Adipose tissue (tissue), 3 donors: ENCODE results near the gene POU2F1. TPM values are rescaled to one million over a fixed set of nuclear protein-coding genes. Genes with fewer than 3 reads are reported as not detected.
A peak's percentile ranks its signal among the peaks of the same experiment; 100 is the strongest.

Experiments used
- H3K27ac ChIP-seq: one replicate; pipeline ENCODE4 v1.5.1; 2013; ENCODE audit warnings: low read depth, low read length
- WGBS, 3 donors: extraction: QIAGEN DNeasy Blood & Tissue Kit; methylation state at CpG; one replicate each; pipeline ENCODE4 v1.1.7; 2013; 5-methylcytosine and 5-hydroxymethylcytosine counted together
- polyA plus RNA-seq, 3 donors: library from polyadenylated mRNA; stranded (reverse); fragments of 200-250 nt; gene quantifications; one replicate each; pipeline ENCODE4 v1.2.3, GENCODE V29; 2013
- donor health status: healthy with polysubstance abuse.
- donor health status: Bipolar disorder and iron deficiency.
- donor health status: healthy.

The POU2F1 gene
- 1 to 10 TPM in 2 of 3 donors, under 1 TPM in 1; 0.97 to 1.8 (median 1.4) TPM for polyA plus RNA-seq

DNA sequence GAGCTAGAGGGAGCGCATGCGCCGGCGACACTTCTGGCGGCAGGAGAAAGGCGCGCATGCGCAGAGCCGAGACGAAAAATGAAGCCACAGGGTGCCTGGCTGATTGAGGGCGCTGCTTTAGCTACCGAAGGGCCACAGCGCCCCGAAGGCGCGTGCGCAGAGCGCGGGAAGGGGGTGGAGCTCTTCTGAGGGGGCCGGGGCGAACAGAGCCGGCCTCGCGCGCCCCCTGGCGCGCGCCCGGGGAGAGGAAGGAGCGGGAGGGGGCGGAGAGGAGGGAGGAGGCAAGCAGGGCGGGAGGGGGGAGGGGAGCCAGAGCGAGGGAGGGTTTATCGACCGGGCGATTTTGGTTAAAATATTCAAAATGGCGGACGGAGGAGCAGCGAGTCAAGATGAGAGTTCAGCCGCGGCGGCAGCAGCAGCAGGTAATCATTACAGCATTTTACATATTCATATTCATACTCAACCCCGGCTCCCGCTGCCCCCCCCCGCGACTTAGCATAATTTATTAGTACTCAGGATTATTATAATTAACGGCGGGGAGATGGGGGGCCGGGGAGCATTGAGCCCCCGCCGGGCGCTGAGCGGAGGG lies at the start of gene POU2F1:
Gene POU2F1, plus strand, starts transcription at position 350 of the 589 bp plus-strand sequence. Its CDS starts 12 bp downstream, at position 362.
- WGBS, 3 donors, result 0 to 1% (median 1%) methylated on average over 47 to 53 of the region's 53 CpGs
- peak within 1 kb of the TSS; percentile 58 for H3K27ac ChIP-seq

DNA sequence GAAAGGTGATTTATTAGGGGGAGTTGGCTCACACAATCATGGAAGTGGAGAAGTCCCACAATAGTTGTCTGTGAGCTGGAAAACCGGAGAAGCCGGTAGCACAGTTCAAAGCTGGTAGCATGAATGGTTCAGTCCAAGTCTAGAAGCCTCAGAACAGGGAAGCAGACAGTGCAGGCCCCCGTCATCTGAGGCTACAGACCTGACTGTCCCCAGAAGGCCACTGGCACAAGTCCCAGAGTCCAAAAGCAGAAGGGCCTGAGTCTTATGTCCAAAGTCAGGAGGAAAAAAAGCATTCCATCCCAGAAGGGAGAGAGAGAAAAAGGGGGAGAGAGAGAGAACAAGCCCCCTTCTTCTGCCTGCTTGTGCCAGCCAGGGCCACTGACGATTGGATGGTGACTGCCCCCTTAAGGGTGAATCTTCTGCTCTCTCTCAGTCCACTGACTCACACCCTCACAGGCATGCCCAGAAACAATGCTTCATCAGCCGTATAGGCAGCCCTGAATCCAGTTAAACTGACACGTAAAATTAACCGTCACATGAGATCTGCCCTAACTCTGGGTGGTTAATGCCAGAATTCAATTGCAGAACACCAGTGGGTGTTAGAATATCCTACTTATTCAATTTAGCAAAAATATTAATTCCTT lies 49.3 kb upstream of the POU2F1 start:
- H3K27ac ChIP-seq, result no peak overlapping the region
- WGBS, 3 donors, result 77 to 84% (median 83%) methylated on average over 7 of the region's 7 CpGs

DNA sequence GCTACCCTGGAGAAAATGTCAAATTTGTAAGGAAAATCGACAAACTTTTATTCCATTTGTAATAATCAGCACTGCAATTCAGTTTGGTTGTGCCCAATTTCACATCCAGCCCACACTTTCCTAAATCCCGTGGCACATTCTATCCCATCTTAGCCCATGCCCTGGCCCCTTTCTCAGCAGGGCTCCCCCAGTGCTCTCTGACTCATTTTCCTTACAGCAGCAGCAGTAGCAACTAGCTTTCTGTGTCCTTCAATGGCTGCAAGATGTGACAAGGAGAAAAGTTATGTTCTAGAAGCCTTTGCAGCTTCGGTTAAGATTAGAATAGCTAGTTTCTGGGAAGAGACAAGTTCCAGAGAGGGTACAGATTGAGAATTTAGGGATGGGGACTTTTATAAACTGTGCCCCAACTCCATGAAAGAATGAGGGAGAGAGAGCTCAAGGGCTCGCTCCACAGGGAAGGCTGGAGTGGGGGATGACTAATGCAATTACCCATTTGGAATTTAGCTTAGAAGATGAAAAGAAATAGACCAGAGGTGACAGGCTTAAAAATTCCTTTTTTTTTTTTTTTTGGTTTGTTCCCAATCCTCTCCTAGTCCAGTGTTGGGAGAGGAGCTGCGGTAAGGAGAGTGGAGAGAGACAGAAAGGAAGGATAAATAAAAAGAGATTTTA lies 47.0 kb upstream of the POU2F1 start:
- WGBS, 3 donors, result 68 to 71% (median 69%) methylated on average over 5 of the region's 5 CpGs
- H3K27ac ChIP-seq, result no peak overlapping the region

DNA sequence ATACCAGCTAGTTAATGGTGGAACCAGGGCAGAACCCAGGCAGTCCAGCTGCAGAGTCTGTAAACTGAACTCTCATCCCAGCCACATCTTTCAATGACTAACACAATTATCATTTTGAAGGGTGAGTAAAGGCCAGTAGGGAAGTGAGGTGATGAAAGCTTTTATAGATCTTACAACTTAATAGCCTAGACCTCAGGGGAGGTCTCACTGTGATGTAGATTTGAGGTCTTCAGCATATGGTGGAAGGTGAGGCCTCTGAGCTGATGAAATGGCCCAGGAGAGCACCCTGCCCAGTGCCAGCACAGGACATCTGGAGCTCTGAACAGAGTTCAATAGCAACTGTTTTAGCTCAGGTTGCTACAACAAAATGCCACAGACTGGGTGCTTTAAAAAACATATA lies 44.8 kb upstream of the POU2F1 start:
- no peak overlapping the region for H3K27ac ChIP-seq

DNA sequence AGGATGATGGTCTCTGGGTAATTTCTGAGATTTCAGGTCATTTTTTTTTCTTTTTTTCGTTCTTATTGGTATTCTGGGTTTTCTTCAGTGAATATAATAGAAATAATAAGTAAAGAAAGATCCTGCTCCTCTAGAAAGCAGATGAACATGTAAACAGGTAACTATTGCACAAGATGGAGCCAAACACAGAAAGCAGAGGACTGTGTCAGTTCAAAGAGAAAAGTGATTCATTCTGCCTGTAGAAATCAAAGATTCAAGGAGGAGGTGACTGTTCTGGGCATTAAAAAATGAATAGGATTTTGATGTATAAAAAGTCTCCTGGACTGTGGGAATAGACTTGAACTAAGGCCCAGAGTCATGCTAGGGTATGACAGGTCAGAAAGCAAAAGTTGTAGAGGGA lies 41.9 kb upstream of the POU2F1 start:
- WGBS, 3 donors, result 0% methylated on average over 1 of the region's 1 CpG
- no peak overlapping the region for H3K27ac ChIP-seq

DNA sequence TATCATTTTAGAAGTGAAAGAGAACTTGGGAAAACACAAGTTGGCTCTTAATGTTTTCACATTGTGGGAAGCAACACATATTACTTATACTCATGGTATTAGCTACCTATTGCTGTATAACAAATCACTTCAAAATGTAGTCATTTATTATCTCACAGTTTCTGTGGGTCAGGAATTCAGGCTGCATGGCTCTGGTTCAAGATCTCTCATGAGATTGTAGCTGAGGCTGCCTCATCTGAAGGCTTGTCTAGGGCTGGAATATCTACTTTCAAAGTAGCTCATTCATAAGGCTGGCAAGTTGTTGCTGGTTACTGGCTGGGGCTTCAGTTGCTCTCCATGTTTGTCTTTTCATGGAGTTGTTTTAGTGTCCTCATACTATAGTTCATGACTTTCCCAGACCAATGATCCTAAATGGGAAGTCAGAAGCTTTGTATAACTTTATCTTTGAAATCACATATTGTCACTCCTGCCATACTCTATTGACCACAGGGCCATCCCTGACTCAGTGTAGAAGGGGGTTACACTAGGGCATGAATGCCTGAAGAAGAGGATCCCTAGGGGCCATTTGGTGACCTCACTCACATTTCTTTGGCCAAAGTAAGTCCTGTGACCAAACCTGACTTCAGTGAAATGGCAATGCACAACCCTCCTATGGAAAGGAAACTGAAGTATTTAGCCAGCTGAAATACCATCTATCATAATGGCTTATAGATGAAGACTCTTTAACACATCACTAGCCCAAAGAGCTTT lies 37.9 kb upstream of the POU2F1 start:
- H3K27ac ChIP-seq, result no peak overlapping the region

DNA sequence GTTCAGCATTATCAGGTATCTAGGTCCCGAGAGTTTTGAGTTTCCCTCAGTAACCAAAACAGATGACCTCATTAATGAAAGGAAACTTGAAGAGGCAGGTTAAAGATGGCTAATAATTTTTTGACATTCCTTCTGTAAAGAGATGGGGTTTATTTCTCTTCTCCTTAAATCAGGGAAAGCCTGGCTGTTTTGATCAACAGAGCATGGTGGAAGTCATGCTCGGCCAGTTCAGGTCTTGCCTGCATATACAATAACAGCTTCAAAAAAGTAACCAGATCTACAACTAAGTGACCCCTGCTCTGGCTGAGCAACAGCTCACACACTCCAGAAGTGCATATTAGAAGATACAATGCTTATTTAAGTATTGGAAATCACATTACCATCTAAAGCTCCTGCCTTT lies 36.6 kb upstream of the POU2F1 start:
- H3K27ac ChIP-seq, result no peak overlapping the region
- 81 to 84% (median 82%) methylated on average over 2 of the region's 2 CpGs for WGBS, 3 donors

DNA sequence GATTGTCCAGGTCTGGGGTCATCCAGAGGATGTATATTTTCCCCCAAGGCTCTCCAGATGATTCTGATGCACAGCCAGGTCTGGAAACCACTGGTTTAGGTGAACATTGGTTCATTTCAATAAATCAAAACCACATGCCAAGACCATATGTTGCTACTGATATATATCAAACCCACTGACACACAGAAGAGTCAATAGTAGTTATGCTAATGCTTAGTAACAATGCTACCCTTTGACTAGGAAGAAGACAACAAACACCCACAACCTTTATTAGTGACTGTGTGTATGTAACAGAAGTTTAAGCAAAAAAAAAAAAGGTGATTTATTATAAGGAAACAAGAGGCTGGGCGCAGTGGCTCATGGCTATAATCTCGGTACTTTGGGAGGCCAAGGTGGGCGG lies 35.6 kb upstream of the POU2F1 start:
- WGBS, 3 donors, result 66 to 86% (median 84%) methylated on average over 3 of the region's 3 CpGs
- no peak overlapping the region for H3K27ac ChIP-seq

DNA sequence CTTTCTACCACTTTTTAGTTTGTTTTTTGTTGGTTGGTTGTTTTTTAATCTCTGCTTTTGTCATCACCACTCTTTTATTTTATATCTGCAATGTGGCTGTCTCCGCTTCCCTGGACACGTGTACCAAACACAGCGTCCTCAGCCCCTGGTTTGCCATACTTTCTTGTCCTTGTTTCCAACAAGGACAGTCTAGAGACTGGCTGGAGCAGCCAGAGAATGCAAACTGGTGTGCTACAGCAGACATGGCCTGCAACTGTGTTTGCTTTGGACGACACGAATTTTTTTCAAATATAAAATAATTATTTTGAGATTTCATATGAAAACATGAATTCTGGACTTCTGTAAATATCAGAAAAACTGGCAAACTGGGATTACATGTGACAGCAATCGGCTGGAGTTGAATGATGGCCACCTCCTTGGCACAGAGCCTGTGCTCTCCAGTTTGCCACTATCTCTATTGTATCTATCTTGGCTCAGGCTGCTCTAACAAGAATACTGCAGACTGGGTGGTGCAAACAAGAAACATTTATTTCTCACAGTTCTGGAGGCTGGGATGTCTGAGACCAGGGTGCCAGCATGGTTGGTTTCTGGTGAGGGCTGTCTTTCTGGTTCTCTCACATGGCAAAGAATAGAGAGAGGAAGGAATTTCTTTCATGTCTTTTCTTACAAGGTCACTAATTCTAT lies 34.6 kb upstream of the POU2F1 start:
- no peak overlapping the region for H3K27ac ChIP-seq
- 66 to 86% (median 84%) methylated on average over 6 of the region's 6 CpGs for WGBS, 3 donors

DNA sequence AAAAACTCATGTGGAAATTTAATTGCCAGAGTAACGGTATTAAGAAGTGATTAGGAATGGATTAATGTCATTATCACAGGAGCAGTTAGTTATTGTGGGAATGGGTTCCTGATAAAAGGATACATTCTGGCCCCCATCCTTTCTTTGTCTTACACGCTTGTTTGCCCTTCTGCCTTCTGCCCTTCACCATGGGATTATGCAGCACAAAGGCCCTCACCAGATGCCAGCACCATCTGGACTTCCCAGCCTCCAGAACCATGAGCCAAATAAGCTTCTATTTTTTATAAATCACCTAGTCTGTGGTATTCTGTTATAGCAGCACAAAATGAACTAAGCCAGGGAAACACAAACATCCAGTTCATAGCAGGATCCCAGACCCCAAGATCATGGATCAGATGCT lies 33.9 kb upstream of the POU2F1 start:
- WGBS, 3 donors, result 86 to 93% (median 89%) methylated on average over 2 of the region's 2 CpGs
- H3K27ac ChIP-seq, result no peak overlapping the region

DNA sequence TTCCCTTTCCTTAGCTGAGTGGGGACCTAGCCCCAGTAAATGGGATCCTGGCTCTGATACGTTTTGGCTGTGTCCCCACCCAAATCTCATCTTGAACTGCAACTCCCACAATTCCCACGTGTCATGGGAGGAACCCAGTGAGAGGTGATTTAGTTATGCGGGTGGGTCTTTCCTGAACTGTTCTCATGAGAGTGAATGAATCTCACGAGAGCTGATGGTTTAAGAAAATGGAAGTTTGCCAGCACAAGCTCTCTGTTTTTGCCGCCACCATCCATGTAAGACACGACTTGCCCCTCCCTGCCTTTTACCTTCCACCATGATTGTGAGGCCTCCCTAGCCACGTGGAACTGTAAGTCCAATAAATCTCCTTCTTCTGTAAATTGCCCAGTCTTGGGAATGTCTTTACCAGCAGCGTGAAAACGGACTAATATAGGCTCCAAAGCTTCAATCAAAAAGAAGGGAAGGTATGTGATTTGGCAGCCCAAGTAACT lies 29.9 kb upstream of the POU2F1 start:
- no peak overlapping the region for H3K27ac ChIP-seq
- 76 to 79% (median 78%) methylated on average over 9 of the region's 9 CpGs for WGBS, 3 donors

DNA sequence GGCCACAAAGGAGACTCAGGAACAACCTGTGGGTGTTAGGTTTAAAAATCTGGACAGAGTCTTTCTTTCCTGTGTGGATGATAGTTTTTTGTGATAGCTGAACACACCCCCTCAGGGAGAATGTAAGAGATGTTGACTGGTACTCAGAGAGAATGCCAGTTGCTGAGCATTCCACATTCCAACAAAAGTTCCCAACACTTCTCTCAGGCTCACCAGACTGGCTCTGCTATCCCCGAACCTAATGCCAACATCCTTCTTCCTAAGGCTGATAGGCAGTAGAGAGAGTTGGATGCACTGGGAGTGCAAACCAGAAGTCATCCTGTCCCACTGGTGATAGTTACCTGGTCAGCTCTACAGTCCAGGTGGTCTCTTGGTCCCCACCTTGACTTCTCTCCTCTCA lies 28.7 kb upstream of the POU2F1 start:
- no peak overlapping the region for H3K27ac ChIP-seq
- WGBS, 3 donors, result 57 to 81% (median 79%) methylated on average over 1 of the region's 1 CpG

DNA sequence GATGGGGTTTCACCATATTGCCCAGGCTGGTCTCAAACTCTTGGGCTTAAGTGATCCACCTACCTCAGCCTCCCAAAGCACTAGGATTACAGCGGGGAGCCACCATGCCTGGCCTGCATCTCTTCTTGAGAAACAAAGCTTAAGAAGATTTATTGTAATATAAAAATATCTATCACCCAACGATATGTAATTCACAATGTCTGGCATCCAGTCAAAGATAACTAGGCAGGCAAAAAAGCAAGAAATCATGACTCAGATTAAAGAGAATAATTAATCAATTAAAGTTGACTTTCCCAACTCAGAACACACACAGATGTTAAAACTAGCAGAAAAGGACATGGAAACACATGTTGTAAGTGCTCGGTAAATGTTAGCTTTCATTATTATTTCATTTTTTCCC lies 26.5 kb upstream of the POU2F1 start:
- 82 to 88% (median 83%) methylated on average over 3 of the region's 3 CpGs for WGBS, 3 donors

DNA sequence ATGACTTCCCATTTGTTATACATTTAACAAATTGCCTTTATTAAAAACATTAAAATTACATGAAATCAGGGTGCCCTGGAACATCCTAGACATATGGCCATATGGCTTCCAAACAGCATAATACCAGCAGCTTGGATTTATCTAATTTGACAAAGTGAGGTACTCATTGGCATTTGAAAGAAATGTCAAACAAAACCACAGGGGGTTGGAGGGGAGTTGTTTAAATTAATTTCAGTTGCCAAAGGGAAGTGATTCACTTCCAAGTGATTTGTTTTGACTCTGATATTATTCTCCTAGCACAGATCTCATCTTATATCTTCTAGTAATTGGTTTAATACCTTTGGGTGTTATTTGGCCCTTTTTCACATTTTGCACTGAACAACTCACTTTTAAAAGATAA lies 24.5 kb upstream of the POU2F1 start:
- no peak overlapping the region for H3K27ac ChIP-seq

More for the DNA sequence above, 26.5 kb upstream of the POU2F1 start:
- no peak overlapping the region for H3K27ac ChIP-seq

DNA sequence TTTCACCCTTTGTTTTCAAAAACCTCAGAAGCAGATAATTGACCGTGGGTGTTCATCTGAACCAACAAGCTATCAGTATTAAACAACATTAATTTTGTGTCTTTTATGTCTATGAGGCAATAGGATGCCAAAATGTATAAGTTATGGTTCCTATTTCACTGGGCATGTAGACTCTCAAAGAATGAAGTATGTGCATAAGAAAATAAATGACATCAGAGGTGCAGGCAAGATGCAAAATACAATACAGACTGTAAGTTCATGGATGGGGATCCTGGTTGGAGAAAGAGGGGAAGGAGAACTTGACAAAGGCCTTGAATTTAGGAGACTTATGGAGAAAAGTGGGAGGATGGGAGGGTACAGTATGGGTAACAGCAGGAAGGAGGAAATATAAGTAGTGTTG lies 23.4 kb upstream of the POU2F1 start:
- 0 to 45% (median 3%) methylated on average over 1 of the region's 1 CpG for WGBS, 3 donors
- H3K27ac ChIP-seq, result no peak overlapping the region

DNA sequence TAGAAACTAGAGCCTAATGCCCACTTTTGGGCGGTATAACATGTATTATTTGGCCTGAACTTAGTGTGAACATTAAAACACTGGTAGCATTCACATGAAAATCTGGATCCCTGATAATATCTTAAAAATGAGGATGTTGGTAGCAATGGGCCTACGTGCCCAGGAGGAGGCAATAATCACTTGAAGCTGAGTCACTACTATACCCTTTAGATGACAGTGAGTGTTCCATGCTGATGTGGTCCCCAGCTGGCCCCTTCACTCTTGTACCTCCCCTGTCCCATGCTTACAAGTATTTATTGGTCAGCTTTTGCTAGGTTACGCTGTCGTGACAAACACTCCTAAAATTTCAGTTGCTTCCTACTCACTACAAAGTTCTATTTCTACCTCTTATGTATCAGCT lies 23.0 kb upstream of the POU2F1 start:
- H3K27ac ChIP-seq, result no peak overlapping the region
- 88 to 94% (median 93%) methylated on average over 4 of the region's 4 CpGs for WGBS, 3 donors

DNA sequence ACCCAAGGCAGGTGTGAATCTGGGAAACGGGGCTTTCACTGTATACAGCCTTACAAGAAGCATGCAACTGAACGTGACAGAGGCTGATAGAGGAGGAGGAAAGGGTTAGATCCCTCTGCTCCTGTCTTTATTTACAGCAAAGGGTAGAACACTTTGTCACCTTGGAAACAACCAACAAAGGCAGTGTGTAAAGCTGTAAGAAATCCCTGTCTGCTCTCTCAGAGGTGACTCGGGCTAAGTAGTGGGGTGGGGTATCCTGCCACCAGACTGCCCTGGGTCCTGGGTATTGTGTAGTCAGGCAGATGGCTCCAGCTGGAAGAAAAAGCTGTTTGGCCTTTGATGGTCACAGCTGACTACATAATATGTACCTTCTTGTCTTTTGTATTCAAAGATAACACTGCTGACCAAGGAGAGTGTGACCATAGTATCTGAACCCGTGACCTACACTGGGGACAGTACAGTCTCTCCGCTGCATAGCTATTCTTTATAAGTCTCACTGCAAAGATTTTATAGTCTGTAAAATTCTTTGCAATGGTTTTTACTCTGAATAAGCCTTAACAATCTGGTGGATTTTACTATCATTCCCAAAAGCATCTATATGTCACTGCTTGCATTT lies 22.1 kb upstream of the POU2F1 start:
- H3K27ac ChIP-seq, result no peak overlapping the region
- WGBS, 3 donors, result 53 to 71% (median 66%) methylated on average over 5 of the region's 5 CpGs

DNA sequence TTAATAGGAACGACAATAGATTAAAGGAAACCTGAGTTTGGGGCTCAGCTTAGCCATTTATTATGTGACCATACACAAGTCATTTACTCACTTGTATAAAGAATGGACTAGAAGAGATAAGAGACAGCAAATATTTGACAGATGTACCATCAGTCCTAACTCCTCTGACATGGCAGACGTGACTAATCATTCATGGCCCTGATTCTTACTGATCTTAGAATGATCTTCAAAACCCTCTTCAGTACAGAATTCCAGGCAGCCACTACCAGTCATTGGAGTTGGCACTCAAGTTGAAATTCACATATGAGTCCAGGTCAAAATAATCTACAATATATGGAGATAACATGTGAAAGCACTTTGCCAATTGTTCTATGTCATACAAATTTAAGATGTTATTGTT lies 21.0 kb upstream of the POU2F1 start:
- WGBS, 3 donors, result 54 to 91% (median 87%) methylated on average over 2 of the region's 2 CpGs
- H3K27ac ChIP-seq, result no peak overlapping the region
